Stimulated activated CD4-positive, alpha-beta T cell treated with anti-CD3 and anti-CD28 coated beads, Interleukin-4, amount 100 ng/mL, for 48 hours (primary cell): Measurements from ENCODE around the gene DNMT1.
"Not testable (repeated sequence)": the region's sequence is repeated elsewhere in the genome, so short reads cannot be mapped to it uniquely, and the experiment has no call there.

Experiments
- DNase-seq, 2 donors: peaks; one replicate each; pipeline ENCODE4 v3.0.0-alpha.2; 2020; ENCODE audit warnings: low read depth in 2 of 2

Gene DNMT1

DNA sequence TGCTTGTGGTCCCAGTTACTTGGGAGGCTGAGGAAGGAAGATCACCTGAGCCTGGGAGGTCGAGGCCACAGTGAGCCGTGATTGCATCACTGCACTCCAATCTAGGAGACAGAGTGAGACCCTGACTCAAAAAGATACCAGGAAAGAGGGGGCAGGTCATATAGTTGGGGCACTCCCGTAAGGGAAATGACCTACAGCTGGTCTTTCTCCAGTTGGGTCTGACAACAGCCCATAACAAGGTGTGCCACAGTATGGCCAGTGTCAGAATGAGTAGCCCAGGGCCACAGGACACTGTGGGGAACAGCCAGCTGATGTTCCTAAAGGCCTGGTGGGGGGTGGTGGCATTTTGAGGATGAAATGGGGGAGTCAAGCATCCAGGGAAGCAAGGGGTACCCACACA lies 10.8 kb downstream of the DNMT1 start:
- DNase-seq = no peak

DNA sequence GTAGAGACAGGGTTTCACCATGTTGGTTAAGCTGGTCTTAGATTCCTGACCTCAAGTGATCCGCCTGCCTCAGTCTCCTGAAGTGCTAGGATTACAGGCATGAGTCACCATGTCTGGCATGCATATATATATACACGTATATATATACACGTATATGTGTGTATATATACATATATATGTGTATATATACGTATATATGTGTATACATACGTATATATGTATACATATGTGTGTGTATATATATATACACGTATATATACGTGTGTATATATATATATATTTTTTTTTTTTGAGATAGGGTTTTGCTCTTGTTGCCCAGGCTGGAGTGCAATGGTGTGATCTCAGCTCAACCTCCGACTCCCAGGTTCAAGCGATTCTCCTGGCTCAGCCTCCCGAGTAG lies 11.9 kb downstream of the DNMT1 start:
- no peak for DNase-seq

DNA sequence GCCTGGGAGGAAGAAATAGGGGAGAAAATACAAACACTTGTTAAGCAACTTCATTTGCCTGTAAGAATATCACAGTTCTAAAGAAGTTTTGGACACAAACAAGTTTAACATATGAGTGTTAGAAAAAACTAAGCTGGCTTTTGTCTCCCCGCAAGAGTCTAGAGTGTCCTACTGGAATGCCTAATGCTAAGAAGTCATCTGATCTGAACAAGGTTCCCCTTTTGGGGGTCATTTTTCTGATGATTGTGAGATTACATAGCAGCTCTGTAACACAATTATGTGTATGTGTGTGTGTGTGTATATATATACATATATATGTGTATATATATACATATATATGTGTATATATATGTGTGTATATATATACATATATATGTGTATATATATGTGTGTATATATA lies 12.7 kb downstream of the DNMT1 start:
- DNase-seq = no peak

DNA sequence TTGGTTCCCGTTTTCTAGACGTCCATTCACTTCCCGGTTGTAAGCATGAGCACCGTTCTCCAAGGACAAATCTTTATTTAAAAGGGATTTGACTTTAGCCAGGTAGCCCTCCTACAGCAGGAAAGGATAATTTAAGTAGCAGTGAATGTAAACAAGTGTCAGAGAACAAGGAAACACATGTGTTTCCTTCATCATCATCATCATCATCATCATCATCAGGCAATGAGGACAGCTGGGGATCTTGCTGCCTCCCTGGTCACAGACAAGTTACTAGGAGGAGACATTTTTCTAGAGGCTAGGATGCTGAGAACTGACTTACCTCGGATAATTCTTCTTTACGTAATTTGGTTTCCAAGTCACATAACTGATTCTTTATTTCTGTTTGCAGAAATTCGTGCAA lies 14.3 kb downstream of the DNMT1 start:
- DNase-seq = no peak

DNA sequence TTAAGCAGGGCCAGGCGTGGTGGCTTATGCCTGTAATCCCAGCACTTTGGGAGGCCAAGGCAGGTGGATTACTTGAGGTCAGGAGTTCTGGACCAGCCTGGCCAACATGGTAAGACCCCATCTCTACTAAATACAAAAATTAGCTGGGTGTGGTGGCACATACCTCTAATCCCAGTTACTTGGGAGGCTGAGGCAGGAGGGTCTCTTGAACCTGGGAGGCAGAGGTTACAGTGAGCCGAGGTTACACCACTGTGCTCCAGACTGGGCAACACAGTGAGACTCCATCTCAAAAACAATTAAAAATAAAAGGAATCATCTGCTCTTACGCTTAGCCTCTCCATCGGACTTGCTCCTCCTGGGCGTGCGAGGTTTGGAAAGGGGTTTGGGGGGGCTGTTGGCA lies 14.7 kb downstream of the DNMT1 start:
- DNase-seq = not testable (repeated sequence)

DNA sequence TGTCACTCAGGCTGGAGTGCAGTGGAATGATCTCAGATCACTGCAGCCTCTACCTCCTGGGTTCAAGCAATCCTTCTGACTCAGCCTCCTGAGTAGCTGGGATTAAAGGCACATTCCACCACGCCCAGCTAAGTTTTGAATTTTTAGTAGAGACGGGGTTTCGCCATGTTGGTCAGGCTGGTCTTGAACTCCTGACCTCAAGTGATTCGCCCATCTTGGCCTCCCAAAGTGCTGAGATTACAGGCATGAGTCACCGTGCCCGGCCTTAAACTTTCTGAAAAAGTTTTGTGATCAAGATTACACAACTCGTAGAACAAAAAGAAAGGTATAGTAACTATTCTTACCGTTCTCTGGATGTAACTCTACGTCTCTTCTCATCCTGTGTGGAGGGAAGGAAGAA lies 21.2 kb downstream of the DNMT1 start:
- DNase-seq = no peak

DNA sequence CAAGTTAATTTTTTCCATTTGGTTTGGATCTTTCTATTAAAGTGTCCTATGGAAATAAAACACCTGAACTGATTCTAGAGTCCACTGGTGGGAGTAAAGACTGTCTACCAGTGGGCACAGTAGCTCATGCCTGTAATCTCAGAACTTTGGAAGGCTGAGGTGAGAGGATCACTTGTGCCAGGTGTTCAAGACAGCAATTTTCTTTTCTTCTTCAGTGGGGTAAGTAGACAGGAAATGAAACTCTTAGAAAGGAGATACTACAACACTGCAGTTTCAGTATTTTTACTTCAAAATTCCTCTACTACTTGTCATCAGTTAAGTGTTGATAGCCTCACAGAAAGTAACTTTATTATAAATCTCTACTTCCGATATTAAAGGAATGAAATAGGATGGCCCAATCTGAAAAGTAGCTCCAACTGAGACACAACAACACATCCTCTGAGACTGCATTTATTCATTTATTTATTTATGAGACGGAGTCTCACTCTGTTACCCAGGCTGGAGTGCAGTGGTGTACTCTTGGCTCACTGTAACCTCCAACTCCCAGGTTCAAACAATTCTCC lies 26.3 kb downstream of the DNMT1 start:
- DNase-seq = no peak

DNA sequence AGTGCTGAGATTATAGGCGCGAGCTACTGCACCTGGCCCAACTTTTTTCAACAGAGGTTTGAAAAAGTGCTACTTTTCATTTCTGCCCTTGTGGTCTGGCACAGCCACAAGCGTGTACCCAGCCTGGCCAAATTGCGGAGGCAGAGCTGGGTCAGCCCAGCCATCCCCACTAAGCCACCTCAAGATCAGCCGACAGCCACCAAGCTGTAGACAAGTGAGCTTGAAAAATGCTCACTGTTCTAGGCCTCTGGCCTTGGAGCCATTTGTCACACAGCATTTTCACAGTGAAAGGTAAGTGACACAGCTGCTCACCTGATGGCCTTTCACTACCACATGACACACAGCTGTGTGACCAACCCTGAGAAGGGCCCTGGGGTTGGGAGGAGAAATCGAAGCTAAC lies 27.3 kb downstream of the DNMT1 start:
- no peak for DNase-seq

DNA sequence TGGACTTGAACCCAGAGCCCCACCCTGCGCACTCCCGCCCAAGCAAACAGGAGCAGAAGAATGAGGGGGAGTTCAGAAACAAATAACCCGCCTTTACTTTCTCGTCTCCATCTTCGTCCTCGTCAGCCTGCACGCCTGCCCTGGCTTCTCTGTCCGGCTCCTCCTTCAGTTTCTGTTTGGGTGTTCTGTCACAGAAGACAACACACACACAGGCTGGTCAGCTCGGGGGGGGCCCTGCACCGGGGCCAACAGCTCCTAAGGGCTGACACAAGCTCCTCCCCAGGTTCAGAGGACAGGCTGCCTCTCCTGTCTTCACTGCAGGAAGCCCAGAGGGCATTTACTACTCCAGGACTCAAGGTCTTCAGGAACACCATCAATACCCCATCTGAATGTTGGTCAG lies 28.3 kb downstream of the DNMT1 start:
- DNase-seq = not testable (repeated sequence)

DNA sequence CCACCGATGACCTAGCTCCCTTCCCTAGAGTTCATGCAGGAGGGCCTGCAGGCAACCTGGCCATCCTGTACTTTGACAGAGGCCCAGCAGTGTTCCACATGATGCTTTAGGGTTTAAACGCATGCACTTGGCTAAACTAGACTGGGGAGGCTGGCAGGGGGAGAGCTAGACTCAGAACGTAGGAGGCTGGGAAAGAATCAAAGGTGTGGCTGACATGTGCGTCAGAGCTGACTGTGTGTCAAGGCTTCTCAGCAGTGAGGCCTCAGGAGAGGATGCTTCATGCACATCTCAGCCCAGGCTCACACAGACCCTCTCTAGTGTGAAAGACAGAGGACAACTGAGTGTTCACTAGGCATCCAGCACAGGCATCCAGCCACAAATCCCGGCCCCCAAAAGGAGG lies 28.7 kb downstream of the DNMT1 start:
- DNase-seq = no peak

DNA sequence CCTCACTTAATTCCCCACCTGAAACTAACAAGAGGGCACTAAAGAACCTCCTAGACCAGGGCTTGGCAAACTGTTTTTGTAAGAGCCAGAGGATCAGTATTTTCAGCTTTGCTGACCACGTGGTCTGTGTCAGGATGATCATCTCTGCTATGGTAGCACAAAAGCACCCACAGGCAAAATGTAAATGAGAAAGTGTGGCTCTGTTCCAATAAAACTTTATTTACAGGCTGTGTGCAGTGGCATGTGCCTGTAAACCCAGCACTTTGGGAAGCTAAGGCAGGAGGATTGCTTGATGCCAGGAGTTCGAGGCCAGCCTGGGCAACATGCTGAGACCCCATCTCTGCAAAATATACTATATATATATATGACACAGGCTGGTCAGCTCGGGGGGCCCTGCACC lies 31.2 kb downstream of the DNMT1 start:
- DNase-seq = no peak

DNA sequence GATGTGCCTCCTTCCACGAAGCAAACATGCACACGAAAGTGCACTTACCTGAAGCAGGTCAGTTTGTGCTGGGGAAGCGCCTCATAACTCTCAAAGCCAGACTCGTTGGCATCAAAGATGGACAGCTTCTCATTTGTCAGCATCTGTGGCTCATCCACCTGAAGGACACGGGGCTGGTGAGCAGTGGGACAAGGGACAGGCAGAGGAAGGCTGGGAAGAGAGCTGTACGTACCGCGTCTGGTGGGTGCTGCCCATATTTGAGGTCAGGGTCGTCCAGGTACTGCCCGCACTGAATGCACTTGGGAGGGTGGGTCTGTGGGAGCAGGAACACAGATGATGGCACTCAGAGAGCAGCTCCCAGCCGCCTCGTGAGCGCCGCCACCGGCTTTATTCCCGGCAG lies 35.1 kb downstream of the DNMT1 start:
- no peak for DNase-seq

DNA sequence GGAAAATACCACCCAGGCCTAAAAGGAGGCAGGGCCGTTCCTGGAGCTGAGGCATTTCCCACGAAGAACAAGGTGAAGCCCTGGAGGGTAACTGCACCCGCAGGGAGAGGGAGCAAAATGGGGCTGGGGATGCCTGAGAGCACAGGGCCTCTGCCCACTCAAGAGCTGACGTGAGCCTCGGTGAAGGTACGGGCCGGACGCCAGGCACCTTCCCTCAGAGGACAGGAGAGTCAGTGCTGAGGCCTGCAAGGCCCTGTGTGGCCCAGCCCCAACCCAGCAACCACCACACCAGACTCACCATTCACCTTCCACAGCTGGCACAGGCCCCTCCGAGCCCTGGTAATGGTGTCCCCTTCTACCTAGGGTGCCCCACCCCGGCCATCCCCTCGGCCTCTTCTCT lies 36.3 kb downstream of the DNMT1 start:
- no peak for DNase-seq

DNA sequence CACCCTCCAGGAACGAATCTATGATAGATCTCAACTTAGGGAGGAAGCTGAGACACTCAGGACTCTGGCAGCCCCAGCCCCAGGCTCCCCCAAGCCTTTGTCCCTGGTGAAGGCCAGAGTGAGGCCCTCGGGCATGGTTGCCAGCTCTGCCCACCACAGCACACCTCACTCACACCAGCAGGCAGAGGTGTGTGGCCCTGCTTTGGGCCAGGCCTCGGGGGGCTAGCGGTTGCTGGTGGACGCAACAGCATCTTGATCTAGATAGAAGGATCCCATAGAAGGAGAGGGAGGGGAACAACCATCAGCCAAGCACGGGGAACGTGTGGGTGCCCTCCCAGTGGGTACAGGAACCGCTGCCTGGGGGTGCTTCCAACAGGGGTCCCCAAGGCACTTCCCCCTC lies 36.7 kb downstream of the DNMT1 start:
- no peak for DNase-seq

DNA sequence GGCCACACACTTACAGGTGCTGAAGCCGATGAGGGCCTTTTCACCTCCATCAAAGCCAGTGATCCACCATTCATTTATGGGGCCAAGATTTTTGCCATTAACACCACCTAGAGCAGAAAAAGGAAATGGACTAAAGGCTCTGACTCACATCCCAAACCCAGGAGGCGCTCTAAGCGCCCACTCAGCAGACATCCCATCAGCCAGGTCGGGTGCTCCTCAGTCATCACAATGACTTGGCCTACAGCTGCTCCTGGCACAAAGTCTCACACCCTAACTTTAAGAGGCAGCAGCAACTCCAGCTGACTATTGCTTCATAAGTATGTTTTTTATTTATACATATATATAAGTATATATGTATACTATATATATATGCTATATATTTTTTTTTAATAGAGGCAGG lies 38.9 kb downstream of the DNMT1 start:
- DNase-seq = no peak

DNA sequence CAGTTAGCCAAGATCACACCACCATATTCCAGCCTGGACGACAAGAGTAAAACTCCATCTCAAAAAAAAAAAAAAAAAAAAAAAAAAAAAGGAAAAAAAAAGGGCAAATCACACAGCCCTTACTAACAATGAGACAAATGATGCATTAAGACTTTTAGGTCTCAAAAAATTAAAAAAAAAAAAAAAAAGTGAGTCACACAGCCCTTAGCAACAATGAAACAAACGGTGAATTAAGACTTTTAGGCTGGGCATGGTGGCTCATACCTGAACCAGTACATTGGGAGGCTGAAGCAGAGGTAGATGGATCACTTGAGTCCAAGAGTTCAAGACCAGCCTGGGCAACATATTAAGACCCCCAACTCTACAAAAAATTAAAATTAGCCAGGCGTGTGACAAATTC lies 42.7 kb downstream of the DNMT1 start:
- no peak for DNase-seq

DNA sequence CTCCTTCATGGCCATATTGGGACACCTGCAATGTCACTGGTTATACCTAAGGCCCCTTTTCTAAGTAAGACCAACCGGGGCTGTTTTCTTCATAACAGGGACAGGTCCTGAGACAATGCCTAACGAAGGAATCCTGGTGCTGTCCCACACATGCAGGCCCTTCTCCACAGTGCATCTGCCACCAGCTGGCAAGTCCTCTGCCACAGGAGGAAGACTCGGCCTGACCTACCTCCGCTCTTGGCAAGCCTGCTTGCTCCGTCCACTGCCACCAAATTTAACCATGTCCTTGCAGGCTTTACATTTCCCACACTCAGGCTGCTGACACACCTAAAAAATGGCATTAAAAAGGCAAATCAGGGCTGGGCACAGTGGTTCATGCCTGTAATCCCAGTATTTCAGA lies 43.2 kb downstream of the DNMT1 start:
- no peak for DNase-seq

DNA sequence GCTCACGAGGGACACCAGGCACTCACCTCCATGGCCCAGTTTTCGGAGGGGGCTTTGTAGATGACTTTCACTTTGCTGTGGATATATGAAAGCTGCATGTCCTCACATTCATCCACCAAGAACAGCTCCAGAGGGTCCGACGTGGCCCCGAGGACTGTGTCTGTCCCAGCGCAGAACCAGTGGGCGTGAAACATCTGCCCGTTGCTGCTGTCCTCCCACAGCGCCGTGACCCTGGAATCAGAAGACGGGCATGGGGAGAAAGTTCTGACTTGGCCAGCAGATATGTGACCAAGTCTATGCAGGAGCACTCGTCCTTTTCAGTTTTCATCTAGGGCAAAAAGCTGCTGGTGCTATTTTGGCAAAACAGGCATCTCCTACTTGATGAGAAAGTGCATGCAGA lies 45.3 kb downstream of the DNMT1 start:
- DNase-seq = no peak

DNA sequence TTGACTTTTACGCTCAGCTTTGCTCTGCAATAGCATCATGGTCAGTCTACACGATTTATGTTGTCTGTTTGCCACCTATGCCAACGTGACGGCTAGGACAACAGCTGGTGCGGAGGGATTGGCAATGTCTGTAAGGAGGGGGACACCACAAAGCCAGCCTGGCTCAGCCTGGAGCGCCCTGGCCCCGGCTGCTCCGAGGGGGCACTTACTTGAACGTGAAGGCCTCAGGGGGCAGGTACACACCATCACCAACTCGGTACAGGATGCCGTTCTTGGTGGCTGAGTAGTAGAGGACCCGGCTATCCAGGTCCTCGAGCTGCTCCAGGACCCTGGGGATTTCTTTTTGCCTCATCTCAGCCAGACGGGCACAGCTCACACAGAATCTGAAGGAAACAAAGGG lies 48.6 kb downstream of the DNMT1 start:
- DNase-seq = no peak

DNA sequence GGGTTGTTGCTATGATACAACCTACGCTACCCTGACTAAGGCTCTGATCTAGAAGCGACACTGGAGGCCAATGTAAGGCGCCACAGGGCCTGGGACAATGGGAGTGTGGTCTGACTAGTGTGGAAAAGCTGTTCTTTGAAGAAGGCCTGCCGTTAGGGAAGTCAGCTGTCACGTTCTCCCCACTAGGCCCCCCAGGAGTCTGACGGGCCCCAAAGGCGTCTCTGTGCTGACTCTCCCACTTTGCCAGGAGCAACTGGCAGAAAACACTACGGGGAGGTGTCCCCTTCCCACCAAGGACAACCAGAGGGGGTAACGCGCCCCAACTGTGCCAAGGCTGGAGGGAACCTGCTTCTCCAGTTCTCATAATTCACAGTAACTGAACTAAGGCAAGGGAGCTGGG lies 49.7 kb downstream of the DNMT1 start:
- DNase-seq = no peak

DNA sequence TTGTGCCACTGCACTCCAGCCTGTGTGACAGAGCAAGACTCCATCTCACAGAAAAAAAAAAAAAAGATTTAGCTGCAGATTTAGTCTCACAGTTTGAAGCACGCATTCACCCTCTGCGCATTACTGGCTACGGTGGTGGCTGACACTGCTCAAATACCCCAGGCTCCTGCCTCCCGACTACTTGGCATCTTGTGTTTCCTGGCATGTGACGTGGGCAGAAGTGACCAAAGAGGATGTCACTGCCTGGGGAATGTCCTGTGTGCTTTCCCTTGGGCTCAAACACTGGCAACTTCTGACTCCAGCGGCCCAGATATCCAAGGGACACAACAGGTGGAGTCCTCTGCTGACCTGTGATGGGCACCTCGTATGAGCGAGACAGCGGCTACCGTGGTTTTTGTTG lies 50.4 kb downstream of the DNMT1 start:
- DNase-seq = no peak

DNA sequence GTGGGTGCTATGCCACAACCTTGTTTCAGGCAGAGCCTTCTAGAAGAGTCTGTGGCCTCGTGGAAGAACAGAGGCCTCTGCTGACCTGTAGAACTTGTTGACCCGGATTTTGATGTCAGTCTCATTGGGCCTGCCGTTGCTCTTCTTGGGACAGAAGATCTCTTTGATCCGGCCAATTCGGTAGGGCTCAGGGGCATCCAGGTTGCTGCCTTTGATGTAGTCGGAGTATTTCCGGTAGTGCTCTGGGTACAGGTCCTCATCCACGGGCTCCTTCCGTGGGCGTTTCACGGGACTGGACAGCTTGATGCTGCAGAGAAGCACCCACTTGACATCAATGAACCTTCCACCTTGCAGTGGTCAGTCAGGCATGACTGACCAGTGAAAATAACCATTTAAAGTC lies 51.1 kb downstream of the DNMT1 start:
- DNase-seq = no peak

DNA sequence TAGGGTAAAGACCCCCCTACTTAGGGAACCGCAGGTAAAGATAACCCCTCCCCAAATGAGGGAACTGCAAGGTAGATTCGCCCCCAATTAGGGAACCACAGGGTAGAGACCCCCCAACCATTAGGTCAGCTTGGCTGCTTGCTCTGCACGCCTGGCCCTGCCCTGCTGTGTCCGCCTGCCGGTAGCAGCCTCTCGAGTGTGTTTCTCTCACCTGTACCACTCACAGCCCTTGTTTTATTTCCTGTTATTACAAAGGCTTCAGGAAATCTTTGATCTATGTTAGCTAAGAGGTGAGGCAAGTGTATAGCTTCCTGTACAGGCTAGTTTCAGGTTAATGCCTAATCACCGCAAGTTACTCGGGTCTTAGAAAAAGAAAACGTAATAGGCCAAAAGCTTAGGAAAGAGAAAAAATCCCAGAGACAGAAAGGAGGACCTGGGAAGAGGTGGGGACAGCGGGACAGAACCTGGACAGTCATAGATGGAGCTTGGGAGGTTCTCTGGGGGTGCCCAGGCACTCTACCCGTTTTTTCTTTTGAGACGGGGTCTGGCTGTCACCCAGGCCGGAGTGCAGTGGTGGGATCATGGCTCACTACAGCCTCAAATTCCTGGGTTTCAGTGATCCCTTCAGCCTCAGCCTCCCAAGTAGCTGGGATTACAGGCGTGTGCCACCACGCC lies 51.9 kb downstream of the DNMT1 start:
- DNase-seq = no peak

DNA sequence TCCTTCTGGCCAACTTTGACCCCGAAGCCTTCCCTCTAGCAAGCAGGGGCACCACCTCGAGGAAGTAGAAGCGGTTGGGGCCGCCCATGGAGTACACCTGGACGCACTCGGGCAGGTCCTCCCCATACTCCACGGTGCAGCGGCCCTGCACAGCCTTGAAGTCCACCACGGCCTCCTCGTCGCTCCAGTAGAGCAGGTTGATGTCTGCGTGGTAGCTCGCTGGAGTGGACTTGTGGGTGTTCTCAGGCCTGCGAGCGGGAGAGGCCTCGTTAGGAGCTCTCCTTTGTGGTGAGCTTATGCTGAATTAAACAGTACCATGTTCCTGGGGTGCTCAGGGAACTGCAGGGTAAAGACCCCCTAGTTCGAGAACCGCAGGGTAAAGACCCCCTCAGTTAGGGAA lies 52.8 kb downstream of the DNMT1 start:
- DNase-seq = no peak
